Activated CD8-positive, alpha-beta memory T cell treated with anti-CD3 and anti-CD28 coated beads for 36 hours (primary cell): ENCODE measurements around the gene NCBP2L. TPM values are rescaled to one million over a fixed set of nuclear protein-coding genes. Genes with fewer than 3 reads are reported as not detected.

Experiments
- CTCF ChIA-PET: fragments of 350-600 bp; sonication (Branson Sonifier 250); formaldehyde crosslinking; loops from one replicate; lab custom pipeline; 2021; ENCODE audit warnings: antibody characterized with exemption; lab: Charles Lee
- POLR2A ChIA-PET: fragments of 350-600 bp; sonication (Branson Sonifier 250); formaldehyde crosslinking; loops from one replicate; lab custom pipeline; 2021; ENCODE audit warnings: antibody characterized with exemption; lab: Charles Lee
- total RNA-seq, 2 experiments: library from RNA; stranded (reverse); gene quantifications; one replicate each; pipeline ENCODE4 v1.2.3, GENCODE V29; 2021

NCBP2L gene
- total RNA-seq, 2 experiments from 2014 or later, result not detected

- POLR2A ChIA-PET, result no interaction called here
- CTCF ChIA-PET, result interaction anchor here (1.7 kb wide), 1 partner anchor 29 kb away, joined by 5 read pairs; the partner anchor contains the start of gene NCBP2L
Observed at GRCh38 chrX:107748506-107748905, 29.0 kb upstream of the NCBP2L start.

- CTCF ChIA-PET, result interaction anchor here (1.3 kb wide), 1 partner anchor 26 kb away, joined by 4 read pairs; no protein-coding TSS in a partner anchor
Observed at GRCh38 chrX:107750263-107750662, 27.3 kb upstream of the NCBP2L start.

GRCh38 chrX:107750861-107751445 lies 26.6 kb upstream of the NCBP2L start:
- ChIA-PET POLR2A (no interaction called here), CTCF (interaction anchor here (1.3 kb wide), 1 partner anchor 25 kb away, joined by 4 read pairs; no protein-coding TSS in a partner anchor)

More at GRCh38 chrX:107750263-107750662, 27.3 kb upstream of the NCBP2L start:
- POLR2A ChIA-PET, result no interaction called here

- ChIA-PET POLR2A (no interaction called here), CTCF (no interaction called here)
Observed at GRCh38 chrX:107752043-107752442, 25.5 kb upstream of the NCBP2L start.

GRCh38 chrX:107752714-107753113 lies 24.8 kb upstream of the NCBP2L start:
- ChIA-PET POLR2A (no interaction called here), CTCF (no interaction called here)

- POLR2A ChIA-PET, result no interaction called here
- CTCF ChIA-PET, result no interaction called here
Observed at GRCh38 chrX:107753187-107753586, 24.3 kb upstream of the NCBP2L start.

- CTCF ChIA-PET, result interaction anchor here (1.0 kb wide), 1 partner anchor 100 kb away, joined by 3 read pairs; no protein-coding TSS in a partner anchor
- POLR2A ChIA-PET, result no interaction called here
Observed at GRCh38 chrX:107755721-107756120, 21.8 kb upstream of the NCBP2L start.

GRCh38 chrX:107758231-107758766 lies 19.2 kb upstream of the NCBP2L start:
- ChIA-PET POLR2A (no interaction called here), CTCF (no interaction called here)

- POLR2A ChIA-PET, result no interaction called here
- CTCF ChIA-PET, result no interaction called here
Observed at GRCh38 chrX:107760304-107761077, 17.0 kb upstream of the NCBP2L start.

- ChIA-PET CTCF (no interaction called here), POLR2A (no interaction called here)
Observed at GRCh38 chrX:107763647-107764046, 13.9 kb upstream of the NCBP2L start.

GRCh38 chrX:107764845-107765608 lies 12.5 kb upstream of the NCBP2L start:
- POLR2A ChIA-PET, result no interaction called here
- CTCF ChIA-PET, result no interaction called here

GRCh38 chrX:107766470-107767150 lies 10.9 kb upstream of the NCBP2L start:
- ChIA-PET CTCF (no interaction called here), POLR2A (interaction anchor here (0.6 kb wide), 1 partner anchor 10 kb away, joined by 3 read pairs; no protein-coding TSS in a partner anchor)

- POLR2A ChIA-PET, result no interaction called here
- CTCF ChIA-PET, result no interaction called here
Observed at GRCh38 chrX:107768051-107768450, 9.5 kb upstream of the NCBP2L start.

- ChIA-PET CTCF (no interaction called here), POLR2A (interaction anchor here (1.2 kb wide), 1 partner anchor 28 kb away, joined by 4 read pairs; no protein-coding TSS in a partner anchor)
Observed at GRCh38 chrX:107769581-107770317, 7.8 kb upstream of the NCBP2L start.

GRCh38 chrX:107773206-107773605 lies 4.3 kb upstream of the NCBP2L start:
- ChIA-PET POLR2A (no interaction called here), CTCF (no interaction called here)

- POLR2A ChIA-PET, result no interaction called here
- CTCF ChIA-PET, result interaction anchor here (1.0 kb wide), 1 partner anchor 50 kb away, joined by 3 read pairs; no protein-coding TSS in a partner anchor
Observed at GRCh38 chrX:107773906-107774435, 3.6 kb upstream of the NCBP2L start.

- ChIA-PET POLR2A (interaction anchor here (0.6 to 2.3 kb wide), 6 partner anchors 59 to 146 kb away, joined by 3 to 11 read pairs (median 4); partner anchors contain the start of gene PRPS1), CTCF (interaction anchor here (0.5 to 3.2 kb wide), 7 partner anchors 31 to 116 kb away, joined by 3 to 27 read pairs (median 5); no protein-coding TSS in a partner anchor)
Observed at GRCh38 chrX:107775000-107775733, 2.4 kb upstream of the NCBP2L start.
